Suprapubic skin (tissue), 4 donors: Measurements from ENCODE around the gene OR1M1. TPM values are rescaled to one million over a fixed set of nuclear protein-coding genes. Genes with fewer than 3 reads are reported as not detected.

Experiments
- DNase-seq, 2 donors: peaks; one replicate each; pipeline ENCODE4 v3.0.0-alpha.2; 2019; ENCODE audit warnings: low spot score in 2 of 2
- H3K27ac ChIP-seq: fragments of 200-600 bp; sonication (generic); one replicate; pipeline ENCODE4 v1.5.1; 2019
- H3K27me3 ChIP-seq: fragments of 200-600 bp; sonication (generic); one replicate; pipeline ENCODE4 v1.5.1; 2019
- H3K36me3 ChIP-seq: fragments of 200-600 bp; sonication (generic); one replicate; pipeline ENCODE4 v1.5.1; 2019
- H3K4me1 ChIP-seq: fragments of 200-600 bp; sonication (generic); one replicate; pipeline ENCODE4 v1.5.1; 2019
- H3K4me3 ChIP-seq: fragments of 200-600 bp; sonication (generic); one replicate; pipeline ENCODE4 v1.5.1; 2019; ENCODE audit warnings: mild to moderate bottlenecking
- H3K9me3 ChIP-seq: fragments of 200-600 bp; sonication (generic); one replicate; pipeline ENCODE4 v1.5.1; 2019
- EP300 ChIP-seq: sonication (generic); formaldehyde crosslinking; IDR thresholded peaks from one replicate; pipeline ENCODE4 v1.6.1; 2017; ENCODE audit warnings: antibody characterized with exemption
- POLR2A ChIP-seq, 2 donors: fragments of 450-650 bp; IDR thresholded peaks; one replicate each; pipeline ENCODE4 v1.6.1; 2017; ENCODE audit warnings: antibody characterized with exemption in 2 of 2, mild to moderate bottlenecking in 2 of 2, moderate library complexity in 2 of 2
- POLR2AphosphoS5 ChIP-seq, 3 donors: sonication (generic); formaldehyde crosslinking; IDR thresholded peaks; one replicate each; pipeline ENCODE4 v1.6.1; 2017; ENCODE audit warnings: antibody characterized with exemption in 3 of 3
- WGBS: methylation state at CpG from one replicate; pipeline ENCODE4 v1.1.5; 2018; 5-methylcytosine and 5-hydroxymethylcytosine counted together
- total RNA-seq, 4 donors: library from RNA; depleted of rRNA; stranded (reverse); fragments of >200 nt; gene quantifications; one replicate each; pipeline ENCODE4 v1.1.0, GENCODE V29; 2016
- TF ChIP-seq, protein P1 (sequence below), 2 donors: fragments of 200-600 bp in 1 of 2; fragments of 450-650 bp in 1 of 2; sonication (generic) in 1 of 2; IDR thresholded peaks; one replicate each; pipeline ENCODE4 v1.5.1; 2016 to 2019; ENCODE audit warnings: antibody characterized with exemption in 2 of 2, mild to moderate bottlenecking in 1 of 2, moderate library complexity in 1 of 2

The OR1M1 gene
- total RNA-seq = not detected

DNA sequence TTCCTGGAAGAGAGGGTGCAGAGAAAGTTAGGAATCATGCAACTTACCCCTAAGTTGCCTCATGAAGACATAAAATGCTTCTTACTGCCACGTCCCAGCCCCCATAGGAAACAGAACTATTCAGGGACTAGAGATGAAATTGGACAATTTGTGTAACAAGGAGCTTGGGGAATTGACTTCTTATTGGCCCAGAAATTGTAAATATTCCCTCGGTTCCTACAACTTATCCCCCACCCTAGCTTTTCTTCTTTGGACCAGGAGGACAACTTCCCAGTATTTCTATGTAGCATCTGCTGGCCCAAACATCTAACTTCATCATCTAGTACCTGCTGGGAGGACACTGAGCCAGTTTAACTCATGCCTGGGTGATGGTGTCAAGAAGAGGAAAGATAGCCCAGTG is at the start of gene OR1M1:
OR1M1 (plus strand) TSS at position 301 of the 400 bp plus-strand sequence. CDS start 6,184 bp downstream, outside the sequence.
- 51% methylated on average over 2 of the region's 2 CpGs for WGBS
- H3K9me3 ChIP-seq = no peaks in the 10 kb centered on the region
- no peak for DNase-seq
- TF ChIP-seq, protein P1, sequence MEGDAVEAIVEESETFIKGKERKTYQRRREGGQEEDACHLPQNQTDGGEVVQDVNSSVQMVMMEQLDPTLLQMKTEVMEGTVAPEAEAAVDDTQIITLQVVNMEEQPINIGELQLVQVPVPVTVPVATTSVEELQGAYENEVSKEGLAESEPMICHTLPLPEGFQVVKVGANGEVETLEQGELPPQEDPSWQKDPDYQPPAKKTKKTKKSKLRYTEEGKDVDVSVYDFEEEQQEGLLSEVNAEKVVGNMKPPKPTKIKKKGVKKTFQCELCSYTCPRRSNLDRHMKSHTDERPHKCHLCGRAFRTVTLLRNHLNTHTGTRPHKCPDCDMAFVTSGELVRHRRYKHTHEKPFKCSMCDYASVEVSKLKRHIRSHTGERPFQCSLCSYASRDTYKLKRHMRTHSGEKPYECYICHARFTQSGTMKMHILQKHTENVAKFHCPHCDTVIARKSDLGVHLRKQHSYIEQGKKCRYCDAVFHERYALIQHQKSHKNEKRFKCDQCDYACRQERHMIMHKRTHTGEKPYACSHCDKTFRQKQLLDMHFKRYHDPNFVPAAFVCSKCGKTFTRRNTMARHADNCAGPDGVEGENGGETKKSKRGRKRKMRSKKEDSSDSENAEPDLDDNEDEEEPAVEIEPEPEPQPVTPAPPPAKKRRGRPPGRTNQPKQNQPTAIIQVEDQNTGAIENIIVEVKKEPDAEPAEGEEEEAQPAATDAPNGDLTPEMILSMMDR (IDR thresholded peaks at IDR 0.05) = no peak
- TF ChIP-seq POLR2A (IDR thresholded peaks at IDR 0.05) (no peak), POLR2AphosphoS5 (IDR thresholded peaks at IDR 0.05) (no peak)
- H3K27ac ChIP-seq = no peak within 1 kb of the TSS
- peaks cover 14% of the 10 kb centered on the region for H3K27me3 ChIP-seq
- no peaks in the 10 kb centered on the region for H3K36me3 ChIP-seq
- no peaks in the 10 kb centered on the region for H3K4me1 ChIP-seq
- H3K4me3 ChIP-seq = no peak within 1 kb of the TSS

GRCh38 chr19:9037400-9038062 is 49.3 kb upstream of the OR1M1 start:
- H3K27ac ChIP-seq = no peak overlapping the region
- no peaks in the 10 kb centered on the region for H3K36me3 ChIP-seq
- H3K27me3 ChIP-seq = peaks cover 6% of the 10 kb centered on the region
- no peak overlapping the region for H3K4me3 ChIP-seq
- no peaks in the 10 kb centered on the region for H3K9me3 ChIP-seq
- DNase-seq = no peak
- no peaks in the 10 kb centered on the region for H3K4me1 ChIP-seq
- 77% methylated on average over 8 of the region's 8 CpGs for whole genome bisulfite sequencing
- TF ChIP-seq POLR2A (IDR thresholded peaks at IDR 0.05) = no peak
- TF ChIP-seq, protein P1 (IDR thresholded peaks at IDR 0.05) = no peak
- TF ChIP-seq POLR2AphosphoS5 (IDR thresholded peaks at IDR 0.05) = no peak
- TF ChIP-seq EP300 = no peak

DNA sequence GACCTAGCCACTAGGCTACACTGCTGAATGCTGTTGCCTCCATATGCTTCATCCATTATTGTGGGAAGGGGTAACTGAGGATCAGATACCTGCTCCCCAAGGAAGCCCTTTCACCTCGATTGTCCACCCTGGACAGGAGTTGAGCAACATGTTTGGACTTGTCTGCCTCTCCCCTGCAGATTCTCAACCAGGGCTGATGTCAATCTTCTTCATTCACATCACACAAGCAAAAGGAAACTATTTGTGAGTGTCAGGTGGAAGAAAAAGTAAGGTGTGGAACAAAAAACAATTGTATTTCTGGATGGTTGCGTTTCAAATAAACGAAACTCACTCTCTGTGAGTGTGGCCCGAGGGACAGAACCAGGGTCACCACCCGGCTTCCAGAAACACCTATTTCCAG is 47.1 kb upstream of the OR1M1 start:
- DNase-seq = no peak
- TF ChIP-seq POLR2AphosphoS5 (IDR thresholded peaks at IDR 0.05) (no peak), POLR2A (IDR thresholded peaks at IDR 0.05) (no peak)
- TF ChIP-seq, protein P1 (IDR thresholded peaks at IDR 0.05) = no peak
- H3K27ac ChIP-seq = no peak overlapping the region
- 62% methylated on average over 5 of the region's 5 CpGs for WGBS
- H3K4me1 ChIP-seq = no peaks in the 10 kb centered on the region
- H3K36me3 ChIP-seq = no peaks in the 10 kb centered on the region
- H3K27me3 ChIP-seq = peaks cover 6% of the 10 kb centered on the region
- no peaks in the 10 kb centered on the region for H3K9me3 ChIP-seq
- H3K4me3 ChIP-seq = no peak overlapping the region

DNA sequence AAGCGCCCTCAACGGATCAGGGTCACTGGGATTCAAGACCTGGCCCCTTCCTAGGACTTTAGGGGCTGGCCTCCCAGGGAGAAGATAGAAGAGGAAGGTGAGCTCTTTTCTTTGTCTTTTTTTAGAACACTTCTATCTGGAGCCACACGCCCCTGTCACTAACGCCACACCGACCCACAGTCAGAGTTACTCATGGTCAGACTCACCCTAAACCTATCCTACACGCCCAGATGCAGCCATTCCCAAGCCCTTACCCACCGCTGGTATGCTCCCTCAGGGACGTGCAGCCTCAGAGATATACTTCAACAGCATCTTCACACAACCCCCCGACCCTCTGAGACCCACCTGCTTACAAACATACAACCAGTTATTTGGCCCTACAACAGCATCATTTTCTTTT is 46.7 kb upstream of the OR1M1 start:
- no peaks in the 10 kb centered on the region for H3K9me3 ChIP-seq
- no peaks in the 10 kb centered on the region for H3K4me1 ChIP-seq
- no peak for DNase-seq
- no peaks in the 10 kb centered on the region for H3K36me3 ChIP-seq
- H3K27me3 ChIP-seq = peaks cover 4% of the 10 kb centered on the region
- WGBS = 71% methylated on average over 9 of the region's 9 CpGs
- H3K4me3 ChIP-seq = no peak overlapping the region
- H3K27ac ChIP-seq = no peak overlapping the region
- TF ChIP-seq EP300 (no peak), POLR2AphosphoS5 (IDR thresholded peaks at IDR 0.05) (no peak), POLR2A (IDR thresholded peaks at IDR 0.05) (no peak)
- TF ChIP-seq, protein P1 (IDR thresholded peaks at IDR 0.05) = no peak

GRCh38 chr19:9041023-9041422 is 45.8 kb upstream of the OR1M1 start:
- no peaks in the 10 kb centered on the region for H3K9me3 ChIP-seq
- no peak overlapping the region for H3K4me3 ChIP-seq
- TF ChIP-seq POLR2AphosphoS5 (IDR thresholded peaks at IDR 0.05) (no peak), POLR2A (IDR thresholded peaks at IDR 0.05) (no peak), EP300 (no peak)
- TF ChIP-seq, protein P1 (IDR thresholded peaks at IDR 0.05) = no peak
- no peak for DNase-seq
- no peaks in the 10 kb centered on the region for H3K36me3 ChIP-seq
- no peaks in the 10 kb centered on the region for H3K27me3 ChIP-seq
- H3K4me1 ChIP-seq = no peaks in the 10 kb centered on the region
- 87% methylated on average over 8 of the region's 8 CpGs for WGBS
- H3K27ac ChIP-seq = no peak overlapping the region
